ENCODE measurements around the gene TACC3. TPM values are rescaled to one million over a fixed set of nuclear protein-coding genes. Genes with fewer than 3 reads are reported as not detected.
A peak's percentile ranks its signal among the peaks of the same experiment; 100 is the strongest.

The TACC3 gene
- total RNA-seq, 1 donor from 2014 or later: 13.9 TPM

- no peak for DNase-seq (ENCODE audit: low read depth in 2 of 2)
Measured at GRCh38 chr4:1703867-1704266, 17.5 kb upstream of the TACC3 start.

DNA sequence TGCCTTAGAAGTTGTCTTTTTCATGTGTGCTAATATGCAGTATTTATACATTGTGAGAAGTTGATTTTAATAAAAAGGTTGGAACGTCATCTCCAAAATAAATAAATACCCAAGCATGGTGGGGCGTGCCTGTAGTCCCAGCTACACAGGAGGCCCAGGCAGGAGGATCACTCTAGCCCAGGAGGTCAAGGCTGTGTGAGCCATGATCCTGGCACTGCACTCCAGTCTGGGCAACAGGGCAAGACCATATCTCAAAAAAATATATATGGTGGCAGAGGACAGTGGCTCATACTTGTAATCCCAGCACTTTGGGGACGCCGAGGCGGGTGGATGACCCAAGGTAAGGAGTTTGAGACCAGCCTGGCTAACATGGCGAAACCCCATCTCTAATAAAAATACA is 15.6 kb upstream of the TACC3 start:
- DNase-seq (ENCODE audit: low read depth in 2 of 2): no peak

- DNase-seq (ENCODE audit: low read depth in 2 of 2): no peak
Measured at GRCh38 chr4:1706358-1706757, 15.0 kb upstream of the TACC3 start.

DNA sequence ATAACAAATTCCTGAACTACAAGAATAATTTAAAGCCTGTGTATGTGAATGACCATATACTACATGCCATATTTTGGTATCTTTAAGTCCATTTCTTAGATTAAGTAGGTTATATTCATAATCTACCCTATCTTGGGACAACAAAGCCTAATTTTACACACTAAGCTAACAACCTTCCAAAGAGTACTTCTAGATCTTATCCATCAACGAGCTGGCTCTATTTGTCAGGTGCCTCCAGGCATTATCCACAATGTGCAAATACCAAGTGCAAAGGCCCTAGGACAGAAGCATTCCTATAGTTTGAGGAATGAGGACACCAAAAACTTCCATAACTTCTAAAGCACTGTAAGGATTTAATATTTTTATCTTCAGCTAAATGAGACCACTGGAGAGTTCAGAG is 12.7 kb upstream of the TACC3 start:
- no peak for DNase-seq (ENCODE audit: low read depth in 2 of 2)

DNA sequence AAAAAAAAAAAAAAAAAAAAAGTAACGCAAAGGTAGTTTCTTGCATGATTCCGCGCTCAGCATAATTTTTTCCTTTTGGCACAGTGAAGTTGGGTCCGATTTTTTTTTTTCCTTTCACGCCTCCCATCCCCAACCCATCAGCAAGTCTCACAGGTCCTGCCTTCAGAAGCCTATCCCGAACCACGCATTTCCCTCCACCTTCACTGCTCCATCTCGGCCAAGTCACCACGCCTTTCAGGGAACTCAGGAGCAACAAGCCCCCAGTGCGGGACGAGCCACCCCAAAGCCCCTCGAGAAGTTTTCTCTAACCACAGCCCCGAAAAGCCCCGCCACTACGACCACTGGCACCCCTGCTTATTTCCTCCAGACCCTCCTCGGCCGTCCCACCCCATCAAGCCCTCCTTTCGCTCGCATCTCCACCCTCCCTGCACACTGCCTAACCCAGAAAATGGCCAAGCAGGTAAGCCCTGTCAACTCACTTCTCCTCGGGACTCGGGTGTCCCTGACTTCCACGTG is 10.2 kb upstream of the TACC3 start:
- no peak for DNase-seq (ENCODE audit: low read depth in 2 of 2)

- peak; percentile 28 to 74 for DNase-seq (ENCODE audit: low read depth in 2 of 2)
Measured at GRCh38 chr4:1711571-1712215, 9.6 kb upstream of the TACC3 start.

DNA sequence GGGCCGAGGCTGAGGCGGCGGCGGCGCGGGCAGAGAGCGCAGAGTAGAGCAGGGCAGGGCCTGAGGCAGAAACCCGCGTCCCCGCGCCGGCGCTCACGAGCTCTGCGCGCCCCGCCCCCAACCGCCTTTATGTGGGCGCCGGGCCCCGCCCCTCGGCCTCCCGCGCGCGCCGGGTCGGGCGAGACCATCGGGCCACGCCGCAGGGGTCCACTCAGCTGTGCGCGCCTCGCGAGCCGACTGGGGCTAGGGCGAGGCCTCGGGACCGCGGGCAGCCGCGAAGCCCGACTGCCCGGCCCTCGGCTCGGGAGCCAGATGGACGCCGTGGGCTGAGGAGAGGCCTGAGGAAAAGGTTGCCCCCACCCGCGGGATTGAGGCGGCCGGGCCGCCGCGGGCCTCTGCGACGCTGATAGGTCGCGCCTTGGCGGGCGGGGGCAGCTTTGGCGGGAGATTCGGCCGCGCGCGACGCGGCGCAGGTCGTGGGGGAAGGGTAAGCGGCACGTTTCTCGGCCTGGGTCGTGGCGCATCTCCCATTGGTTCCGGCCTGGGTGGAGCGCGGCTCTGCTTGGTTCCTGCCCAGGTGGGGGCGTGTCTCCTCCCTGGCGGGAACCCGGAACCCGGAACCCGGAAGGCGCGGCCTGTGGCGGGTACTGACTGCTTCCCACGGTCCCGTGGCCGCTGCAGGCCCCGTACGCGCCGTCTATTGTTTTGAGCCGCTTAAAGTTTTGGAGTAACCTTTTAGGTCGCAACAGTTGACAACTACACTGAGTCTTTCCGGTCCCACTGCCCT is 8.9 kb upstream of the TACC3 start, which contains the start of gene SLBP:
SLBP (minus strand) TSS at position 104 of the 787 bp plus-strand sequence. CDS start 131 bp downstream, outside the sequence.
- DNase-seq (ENCODE audit: low read depth in 2 of 2): peak; percentile 90 to 96

DNA sequence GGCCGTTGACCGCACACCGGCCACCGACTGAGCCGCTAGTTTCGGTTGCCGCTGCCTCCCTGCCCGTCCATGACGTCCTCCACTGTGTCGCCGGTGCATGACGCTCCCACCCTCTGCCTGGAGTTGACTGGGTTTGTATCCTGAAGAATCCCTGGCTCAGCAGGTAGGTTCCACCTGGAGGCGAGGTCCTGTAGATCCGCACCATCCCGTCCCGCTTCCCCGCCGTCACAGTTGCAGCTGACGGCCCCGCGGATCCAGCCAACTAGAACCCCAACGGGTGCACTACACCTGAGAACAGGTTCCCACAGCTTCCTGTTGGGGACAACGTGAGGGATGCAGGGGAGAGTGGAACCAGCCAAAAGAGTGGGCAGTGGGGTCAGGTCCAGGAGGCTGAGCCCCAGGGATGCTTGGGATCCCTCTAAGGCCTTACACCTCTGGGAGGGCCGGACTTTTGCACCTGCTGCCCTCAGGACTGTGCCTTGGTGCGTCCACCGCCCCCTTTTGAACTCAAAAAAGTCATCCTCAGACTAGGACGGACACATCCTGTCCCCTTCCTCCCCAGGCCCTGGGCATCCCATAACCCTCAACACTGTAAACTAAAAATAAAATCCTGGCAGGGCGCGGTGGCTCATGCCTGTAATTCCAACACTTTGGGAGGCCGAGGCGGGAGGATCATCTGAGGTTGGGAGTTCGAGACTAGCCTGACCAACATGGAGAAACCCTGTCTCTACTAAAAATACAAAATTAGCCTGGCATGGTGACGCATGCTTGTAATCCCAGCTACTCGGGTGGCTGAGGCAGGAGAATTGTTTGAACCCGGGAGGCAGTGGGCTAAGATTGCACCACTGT is 8.1 kb upstream of the TACC3 start:
- DNase-seq (ENCODE audit: low read depth in 2 of 2): no peak

DNA sequence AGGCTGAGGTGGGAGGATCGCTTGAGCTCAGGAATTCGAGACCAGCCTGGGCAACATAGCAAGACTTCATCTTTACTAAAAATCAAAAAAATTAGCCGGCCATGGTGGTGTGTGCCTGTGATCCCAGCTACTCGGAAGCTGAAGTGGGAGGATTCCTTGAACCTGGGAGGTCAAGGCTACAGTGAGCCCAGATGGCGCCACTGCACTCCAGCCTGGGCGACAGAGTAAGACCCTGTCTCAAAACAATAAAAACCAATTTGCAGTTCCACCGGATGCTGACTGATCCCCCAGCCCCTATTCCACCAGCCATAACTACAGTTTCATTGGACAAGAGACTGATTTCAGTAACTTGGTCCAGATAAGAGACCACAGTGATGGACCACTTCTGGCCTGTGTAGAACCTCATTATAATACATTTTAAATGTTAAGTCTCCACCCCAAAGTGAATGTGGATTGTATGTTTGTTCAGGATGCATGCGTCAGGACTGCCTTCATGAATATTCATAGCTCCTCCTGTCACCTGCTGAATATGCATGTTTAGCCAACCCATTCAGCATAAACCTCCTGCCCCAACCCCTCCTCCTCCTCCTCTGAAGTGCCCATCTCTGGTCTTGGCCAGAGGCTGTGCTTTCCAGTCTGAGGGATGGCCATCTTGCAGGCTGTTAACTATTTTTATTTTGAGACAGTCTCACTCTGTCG is 6.9 kb upstream of the TACC3 start:
- peak in 1 of 2 donors; percentile 35 for DNase-seq (ENCODE audit: low read depth in 2 of 2)

DNA sequence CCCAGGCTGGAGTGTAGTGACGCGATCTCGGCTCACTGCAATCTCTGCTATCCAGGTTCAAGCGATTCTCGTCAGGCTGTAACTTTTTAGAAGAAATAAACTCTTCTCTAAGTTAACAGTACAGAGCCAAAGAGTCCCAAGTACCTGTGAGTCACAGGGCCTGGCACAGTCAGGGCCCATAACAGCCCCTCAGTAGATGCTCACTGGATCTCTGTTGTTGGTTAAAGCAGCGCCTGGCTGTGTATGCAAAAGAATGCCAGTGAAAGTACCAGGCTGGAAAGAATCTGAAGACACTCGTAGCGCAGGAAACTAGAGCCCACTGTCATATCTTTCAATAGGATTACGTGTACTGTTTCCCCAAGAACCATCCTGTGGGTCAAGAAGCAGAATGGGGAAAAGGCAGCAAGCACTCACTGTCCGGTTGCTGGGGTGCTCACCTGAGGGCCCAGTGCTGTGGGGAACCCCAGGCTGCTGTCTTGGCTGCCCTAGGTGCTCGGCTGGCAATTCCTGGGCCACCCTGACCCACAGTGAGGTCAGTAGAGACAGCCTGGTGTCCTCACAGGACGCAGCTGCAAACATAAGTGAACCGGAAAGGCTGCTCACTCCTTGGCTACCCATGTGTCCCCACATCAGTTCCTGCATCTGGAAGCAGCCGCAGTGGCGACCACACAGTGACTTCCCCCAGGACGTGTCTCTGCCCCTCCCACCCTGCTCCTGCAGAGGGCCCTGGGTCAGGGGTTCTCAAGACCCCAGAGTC is 6.1 kb upstream of the TACC3 start:
- peak in 1 of 2 donors; percentile 38 for DNase-seq (ENCODE audit: low read depth in 2 of 2)

GRCh38 chr4:1716065-1716945 is 5.0 kb upstream of the TACC3 start:
- DNase-seq (ENCODE audit: low read depth in 2 of 2): no peak

DNA sequence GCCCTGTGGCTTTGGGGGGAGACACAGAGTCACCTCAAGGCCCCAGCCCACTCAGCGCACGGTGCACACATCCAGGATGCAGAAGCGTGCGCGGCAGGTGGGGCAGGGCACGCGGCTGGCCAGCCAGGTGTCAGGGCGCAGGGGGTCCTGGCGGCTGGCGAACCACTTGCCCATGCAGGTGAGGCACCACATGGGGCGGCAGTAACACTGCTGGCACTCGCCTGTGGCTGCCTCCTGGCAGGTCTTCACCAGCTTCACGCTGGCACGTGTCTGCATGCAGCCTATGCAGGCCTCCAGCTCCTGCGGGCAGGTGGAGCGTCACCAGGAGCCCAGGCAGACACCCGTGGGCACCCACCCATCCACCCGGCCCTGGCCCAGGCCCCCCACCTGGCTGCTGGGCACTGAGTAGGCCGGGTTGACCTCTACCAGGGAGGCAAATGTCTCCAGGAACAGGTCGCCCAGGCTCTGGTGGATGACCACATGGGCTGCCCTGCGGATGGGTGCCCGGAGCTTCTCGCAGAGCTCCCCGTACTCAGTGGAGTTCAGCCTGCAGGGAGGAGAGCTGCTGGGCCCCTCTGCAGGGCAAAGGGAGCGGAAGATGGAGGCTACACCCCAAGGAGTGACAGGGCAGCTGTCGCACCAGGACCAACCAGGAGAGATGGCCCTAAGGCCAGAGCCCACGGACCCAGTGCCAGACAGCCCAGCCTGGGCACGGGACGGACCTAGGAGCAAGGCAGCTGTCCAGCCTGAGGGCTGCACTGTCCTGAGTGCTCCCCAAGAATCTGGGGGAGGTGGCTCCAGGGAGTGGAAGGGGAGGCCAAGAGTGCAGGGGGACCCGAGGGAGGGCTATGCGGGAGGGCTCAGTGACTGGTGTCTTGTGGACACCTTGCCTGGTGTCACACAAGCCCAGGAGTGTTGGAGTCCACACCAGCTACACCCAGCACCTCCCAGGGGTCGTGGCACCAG is 3.9 kb upstream of the TACC3 start:
- DNase-seq (ENCODE audit: low read depth in 2 of 2): no peak

GRCh38 chr4:1718095-1718850 is 3.0 kb upstream of the TACC3 start:
- no peak for DNase-seq (ENCODE audit: low read depth in 2 of 2)

DNA sequence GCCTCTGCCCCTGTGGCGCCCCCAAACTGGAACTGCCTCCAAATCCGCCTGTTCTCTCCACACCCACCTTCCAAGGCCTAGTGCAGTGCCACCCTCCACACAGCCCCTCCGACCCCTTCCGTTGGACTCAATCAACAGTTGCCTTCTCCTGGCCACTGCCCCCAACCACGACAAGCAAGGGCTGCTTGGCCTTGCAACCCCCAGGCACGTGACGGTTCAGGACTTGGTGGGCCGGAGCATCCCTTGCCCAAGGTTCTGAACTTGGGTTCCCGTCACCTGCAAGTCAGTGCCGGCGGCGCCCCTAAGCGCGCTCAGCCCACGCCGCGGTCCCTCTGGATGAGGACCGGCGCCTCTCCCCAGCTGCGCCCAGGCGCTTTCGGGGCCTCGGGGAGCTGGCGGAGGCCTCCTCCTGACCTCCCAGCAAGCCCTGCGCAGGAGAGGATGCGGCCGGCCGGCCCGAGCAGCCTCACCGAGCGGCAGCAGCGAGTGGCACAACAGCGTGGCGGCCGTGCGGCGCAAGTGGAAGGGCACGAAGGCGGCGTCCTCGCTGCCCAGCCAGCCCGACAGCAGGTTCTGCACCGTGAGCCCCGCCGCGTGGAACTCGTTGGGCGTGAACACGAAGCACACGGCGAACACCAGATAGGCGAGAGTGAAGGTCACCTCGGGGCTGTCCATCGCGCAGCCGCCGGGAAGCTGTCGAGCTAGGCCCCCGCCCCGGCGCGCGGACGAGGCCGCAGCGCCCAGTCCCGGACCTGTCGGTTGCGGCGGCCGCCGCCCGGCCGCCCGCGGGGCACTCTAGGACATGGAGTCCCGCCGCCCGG is 948 bp upstream of the TACC3 start:
- peak in 1 of 2 donors; percentile 40 for DNase-seq (ENCODE audit: low read depth in 2 of 2)

DNA sequence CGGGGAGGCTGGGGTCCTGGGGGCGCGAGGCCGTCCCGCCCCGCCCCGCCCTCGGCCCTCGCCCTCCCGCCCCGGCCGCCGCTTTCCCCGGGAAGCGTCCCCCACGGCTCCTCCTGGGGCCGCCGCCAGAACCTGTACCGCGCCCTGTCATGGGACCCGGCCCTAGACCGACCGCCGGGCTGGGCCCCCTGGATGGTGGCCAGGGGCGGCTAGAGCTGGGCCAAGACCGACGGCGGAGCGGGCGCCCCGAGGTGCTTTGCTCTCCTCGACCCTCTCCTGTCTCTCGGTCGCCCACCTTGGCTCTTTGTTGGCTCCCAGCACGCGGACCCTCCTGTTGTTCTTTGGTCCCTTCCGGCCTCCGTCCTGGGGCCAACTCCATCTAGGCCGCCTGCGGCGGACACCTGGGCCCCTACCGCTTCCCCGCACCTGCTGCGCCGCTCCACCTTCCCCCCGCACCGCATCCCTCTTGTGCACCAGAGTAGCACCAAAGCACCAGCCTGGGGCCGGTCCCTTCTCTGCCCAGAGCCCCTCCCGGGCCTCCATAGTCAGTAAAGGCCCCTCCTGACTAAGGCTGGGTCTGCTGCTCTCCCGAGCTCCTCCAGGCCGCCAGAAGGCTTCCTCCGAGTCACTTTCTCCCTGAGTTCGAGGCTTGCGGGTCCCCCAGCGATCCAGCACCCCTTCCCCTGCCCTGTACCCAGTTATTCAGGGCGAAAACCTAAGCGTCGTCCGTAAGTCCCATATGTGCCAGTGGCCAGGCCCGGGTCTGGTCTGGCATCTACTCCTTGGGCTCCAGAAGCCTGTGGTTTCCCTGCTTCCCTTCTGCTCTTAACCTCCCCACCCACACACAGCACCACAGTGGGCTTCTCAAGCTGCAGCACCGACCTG is 587 bp downstream of the TACC3 start:
- DNase-seq (ENCODE audit: low read depth in 2 of 2): no peak
